H1 (cell line): Measurements from ENCODE around the gene TSPAN15. TPM values are rescaled to one million over a fixed set of nuclear protein-coding genes. Genes with fewer than 3 reads are reported as not detected.

ENCODE experiments used
- SUZ12 ChIP-seq: fragments of 200-600 bp; sonication (generic); IDR thresholded peaks from 2 replicates; pipeline ENCODE4 v1.6.1; 2012; ENCODE audit warnings: mild to moderate bottlenecking, inconsistent platforms, low read length, moderate library complexity, mixed read lengths
- polyA plus RNA-seq, 7 experiments: library from polyadenylated mRNA; depleted of rRNA in 3 of 7; stranded (reverse) in 5 of 7; unstranded in 2 of 7; fragments of >200 nt in 5 of 7; fragments of 200-250 nt in 2 of 7; gene quantifications; 1 replicate in 5 of 7; 2 replicates in 1 of 7; 4 replicates in 1 of 7; pipeline versions ENCODE4 v1.2.1 to v1.2.3, GENCODE V29; 2011 to 2013; ENCODE audit warnings: missing spikeins in 2 of 7, mixed read lengths in 2 of 7
- total RNA-seq: library from RNA; stranded (reverse); fragmentation: NEBNext Ultra II Directional; extraction: Animal tissue kit (Norgen Biotek cat#: 25700); gene quantifications from 2 replicates; pipeline ENCODE4 v1.2.1, GENCODE V29; 2021

Gene TSPAN15
- total and polyA plus RNA-seq, 2 of the 8 experiments (the other 6 are each of a cell fraction or from before 2014, with no cell fraction given), result 9.7 to 20.0 TPM

DNA sequence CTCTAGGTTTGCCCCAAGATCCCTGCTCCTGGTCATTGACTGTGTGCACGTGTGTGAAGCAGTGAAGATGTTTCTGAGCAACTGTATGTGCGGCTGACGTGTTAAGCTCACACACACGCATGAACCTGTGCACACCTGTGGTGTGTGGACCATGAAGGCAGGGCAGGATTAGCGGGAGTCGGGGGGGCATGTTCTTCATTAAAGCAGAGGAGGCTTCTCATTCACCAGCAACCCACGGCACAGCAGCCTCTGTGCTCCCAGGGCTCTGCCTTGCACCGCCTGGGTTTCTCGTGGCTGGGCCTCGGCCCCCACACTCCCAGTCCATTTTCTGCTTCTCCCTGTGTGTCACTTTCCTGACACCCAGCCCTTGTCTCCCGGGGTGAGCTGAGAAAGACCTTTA lies 33.7 kb upstream of the TSPAN15 start (continued):
- no peak for TF ChIP-seq SUZ12
